Activated CD4-positive, alpha-beta T cell treated with anti-CD3 and anti-CD28 coated beads, Interleukin-2, Interleukin-6, amounts not matched to agents 100 ng/mL and 50 ng/mL, durations not matched to agents 16 hours and 8 hours (primary cell): ENCODE data around the gene NMRK2.
A peak's percentile ranks its signal among the peaks of the same experiment; 100 is the strongest.

ENCODE experiments used
- DNase-seq: peaks from one replicate; pipeline ENCODE4 v3.0.0-alpha.2; 2020

Gene NMRK2

DNA sequence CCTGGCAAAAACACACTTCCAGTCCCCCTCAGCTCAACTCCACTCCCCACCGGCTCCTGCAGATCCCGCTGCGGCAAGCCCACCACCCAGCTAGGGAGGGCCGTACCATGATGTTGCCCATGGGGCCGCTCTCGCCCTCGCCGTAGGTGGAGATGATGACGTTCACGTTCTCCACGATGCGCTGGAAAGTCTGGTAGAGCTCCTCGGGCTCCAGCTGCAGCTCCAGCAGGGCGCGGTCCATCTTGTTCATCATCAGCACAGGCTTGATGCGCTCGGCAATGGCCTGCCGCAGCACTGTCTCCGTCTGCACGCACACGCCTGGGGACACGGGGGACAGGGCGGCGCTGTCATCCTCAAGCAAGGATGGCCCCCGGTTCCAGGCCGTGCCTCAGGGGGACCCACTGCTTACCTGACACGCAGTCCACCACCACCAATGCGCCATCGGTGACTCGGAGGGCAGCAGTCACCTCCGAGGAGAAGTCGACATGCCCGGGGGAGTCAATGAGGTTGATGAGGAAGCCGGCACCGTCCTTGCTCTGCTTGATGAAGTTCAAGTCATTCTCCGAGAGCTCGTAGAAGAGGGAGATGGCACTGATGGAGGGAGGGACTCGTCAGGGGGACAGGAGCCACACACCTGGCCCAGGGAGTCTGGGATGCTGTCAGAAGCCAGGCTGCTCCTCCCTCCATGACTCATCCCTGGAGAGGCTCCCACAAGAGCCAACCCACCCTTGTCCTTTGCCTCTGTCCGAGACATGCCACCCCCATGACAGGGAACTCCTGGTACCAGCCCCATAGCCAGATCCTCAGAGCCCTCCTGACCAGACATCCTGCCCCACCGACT lies 50.1 kb downstream of the NMRK2 start:
- DNase-seq, result peak; percentile 41

DNA sequence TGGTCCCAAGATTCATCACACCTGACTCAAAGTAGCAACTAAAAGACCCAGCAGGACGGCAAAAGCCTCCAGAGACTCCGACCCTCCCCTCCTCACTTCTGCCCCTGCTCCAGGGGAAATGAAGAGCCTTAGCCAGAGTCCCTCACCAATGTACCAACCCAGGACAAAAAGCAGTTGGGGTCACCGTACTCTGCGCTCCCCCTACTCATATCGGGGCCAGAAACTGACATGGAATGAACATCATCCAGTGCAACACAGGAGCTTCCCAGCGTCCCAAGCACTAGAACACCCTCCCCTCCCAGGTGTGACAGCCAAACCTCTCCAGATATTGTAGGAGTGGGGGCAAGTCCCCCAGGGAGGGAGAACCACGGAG lies 50.7 kb downstream of the NMRK2 start:
- DNase-seq, result no peak

DNA sequence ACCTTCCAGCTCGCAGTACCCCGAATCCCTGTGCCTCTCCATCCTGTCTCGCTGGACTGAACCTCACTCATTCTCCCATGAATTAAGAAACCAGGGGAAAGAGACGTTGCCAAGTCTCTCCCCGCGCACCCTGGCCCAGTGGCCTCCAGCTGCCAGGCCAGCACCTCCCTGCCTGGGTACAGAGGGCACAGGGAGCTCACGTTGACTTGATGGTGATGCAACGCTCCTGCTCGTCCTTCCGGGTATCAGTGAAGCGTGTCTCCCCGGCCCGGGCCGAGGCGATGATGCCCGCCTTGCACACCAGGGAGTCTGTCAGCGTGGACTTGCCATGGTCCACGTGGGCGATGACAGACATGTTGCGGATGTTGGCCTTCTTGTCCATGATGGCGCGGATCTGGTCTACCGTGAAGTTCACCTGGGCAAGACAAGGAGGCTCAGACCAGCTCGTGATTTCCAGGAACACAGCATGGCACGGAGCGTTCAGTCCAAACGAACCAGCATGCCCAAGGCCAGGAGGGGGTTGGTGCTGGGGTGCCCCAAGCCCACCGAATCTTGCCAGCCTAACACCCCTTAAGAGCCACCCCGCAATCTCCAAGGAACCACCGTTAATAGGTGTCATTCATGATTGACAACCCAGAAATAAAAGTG lies 51.2 kb downstream of the NMRK2 start:
- peak; percentile 57 for DNase-seq

DNA sequence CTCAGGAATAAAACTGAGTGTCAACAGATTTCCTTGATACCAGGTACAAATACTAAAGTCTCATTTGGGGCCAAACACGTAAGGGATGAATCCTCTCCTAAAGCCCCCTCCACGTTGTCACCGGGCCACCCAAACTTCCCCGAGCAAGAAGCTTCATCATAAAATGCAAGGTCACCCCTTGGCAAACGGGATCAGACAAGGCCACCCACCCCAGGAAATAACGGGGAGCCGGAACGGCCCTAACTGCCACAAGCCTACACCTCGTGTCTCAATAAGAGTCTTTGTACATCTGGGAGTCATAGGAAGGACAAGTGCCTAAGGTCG lies 51.7 kb downstream of the NMRK2 start:
- DNase-seq, result peak; percentile 31

DNA sequence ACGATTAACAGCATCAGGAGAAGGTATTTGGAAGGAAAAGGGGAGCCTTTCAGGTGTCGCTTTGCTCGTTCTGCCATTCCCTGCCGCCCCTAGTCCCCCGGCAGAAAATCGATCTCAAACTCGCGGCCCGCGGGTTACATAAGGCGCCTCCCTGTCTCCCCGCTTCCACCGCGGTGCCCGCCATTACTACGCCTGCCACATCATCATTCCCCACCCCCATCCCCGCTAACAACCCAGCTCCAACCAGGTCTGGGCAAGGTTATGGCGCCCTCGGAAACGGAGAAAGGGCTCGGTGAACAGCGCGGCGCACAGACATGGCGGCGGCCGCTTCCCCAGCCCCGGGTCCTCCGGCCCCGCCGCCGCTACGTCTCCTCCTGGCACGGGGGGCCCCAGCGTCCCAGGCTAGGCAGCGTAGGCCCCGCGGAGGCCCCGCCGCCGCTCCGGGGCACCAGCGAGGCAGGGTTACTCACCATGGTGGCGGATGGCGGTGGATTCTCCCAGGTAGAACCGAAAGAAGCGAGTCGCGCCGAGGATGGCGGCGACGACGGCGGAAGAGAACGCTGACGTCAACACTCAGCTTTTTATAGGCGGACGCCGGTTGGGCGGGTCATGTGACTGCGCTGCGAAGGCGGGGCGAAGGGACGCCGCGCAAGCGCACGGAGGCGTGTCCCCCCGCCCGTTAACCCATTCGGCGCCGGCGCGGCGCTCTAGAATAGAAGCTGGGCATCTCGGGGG lies 52.2 kb downstream of the NMRK2 start, which contains the start of gene EEF2:
Gene EEF2 (minus strand): TSS at position 556 of the 735 bp plus-strand sequence. CDS start 83 bp downstream, at position 473.
- DNase-seq, result peak; percentile 94

DNA sequence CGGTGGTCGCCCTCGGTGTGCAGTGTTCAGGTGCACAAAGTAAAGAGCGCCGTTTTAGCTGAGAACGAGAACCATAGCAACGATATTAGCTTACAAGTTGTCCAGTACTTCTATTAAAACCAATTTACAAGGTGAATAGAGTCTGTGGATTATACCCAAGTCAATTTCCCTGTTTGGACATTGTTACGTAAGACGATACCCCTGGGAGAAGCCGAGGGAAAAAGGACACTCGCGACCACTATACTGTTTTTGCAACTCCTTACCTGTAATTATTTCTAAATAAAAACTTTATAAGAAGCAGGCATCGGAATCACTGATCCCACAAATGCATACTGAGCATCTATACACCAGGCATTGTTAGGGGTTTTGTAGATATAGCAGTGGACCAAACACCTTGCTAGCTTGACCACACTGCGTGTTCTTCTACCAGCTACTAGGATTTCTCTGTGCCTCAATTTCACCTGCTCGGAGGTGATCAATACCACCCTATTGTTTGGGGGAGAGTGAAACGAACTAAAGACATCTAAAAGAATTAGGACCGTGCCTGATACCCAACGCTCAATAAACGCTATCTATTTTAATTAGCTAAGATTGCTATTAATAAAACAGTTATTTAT lies 52.9 kb downstream of the NMRK2 start:
- no peak for DNase-seq

DNA sequence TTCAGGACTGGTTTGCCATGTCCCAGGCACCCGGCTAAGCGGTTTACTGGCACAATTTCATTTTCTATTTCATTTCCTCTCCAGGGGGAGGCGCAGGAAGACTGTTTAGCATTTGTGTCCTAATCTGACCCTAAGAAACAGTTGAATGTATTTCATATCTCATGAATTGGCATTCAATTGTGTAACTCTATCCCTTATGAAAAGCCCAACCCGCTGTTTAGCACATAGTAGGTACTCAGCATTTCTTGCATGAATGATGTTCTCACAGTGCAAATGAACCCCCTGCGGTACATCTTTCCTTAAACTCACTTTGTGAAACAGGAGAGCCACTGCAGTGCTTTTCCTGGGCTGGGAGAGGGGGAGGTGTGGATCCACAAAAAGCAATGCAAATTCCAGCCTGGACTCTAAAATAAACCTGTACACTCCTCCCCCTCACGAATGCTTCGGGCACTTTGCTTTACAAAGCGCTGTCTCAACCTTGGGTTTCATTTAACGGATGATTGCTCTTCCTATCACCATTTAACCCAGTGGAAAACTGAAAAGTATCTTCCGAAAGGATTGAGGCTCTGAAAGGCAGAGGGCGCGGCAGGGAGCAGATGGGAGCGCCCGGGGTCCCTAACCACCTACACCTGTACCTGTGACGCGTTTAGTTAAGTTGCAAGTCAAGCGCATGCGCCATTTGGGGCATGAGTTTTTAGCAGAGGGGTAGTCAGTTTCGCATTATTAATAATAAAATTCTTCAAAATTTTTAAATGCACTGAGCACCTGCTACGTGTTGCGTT lies 53.6 kb downstream of the NMRK2 start:
- DNase-seq, result peak; percentile 82

DNA sequence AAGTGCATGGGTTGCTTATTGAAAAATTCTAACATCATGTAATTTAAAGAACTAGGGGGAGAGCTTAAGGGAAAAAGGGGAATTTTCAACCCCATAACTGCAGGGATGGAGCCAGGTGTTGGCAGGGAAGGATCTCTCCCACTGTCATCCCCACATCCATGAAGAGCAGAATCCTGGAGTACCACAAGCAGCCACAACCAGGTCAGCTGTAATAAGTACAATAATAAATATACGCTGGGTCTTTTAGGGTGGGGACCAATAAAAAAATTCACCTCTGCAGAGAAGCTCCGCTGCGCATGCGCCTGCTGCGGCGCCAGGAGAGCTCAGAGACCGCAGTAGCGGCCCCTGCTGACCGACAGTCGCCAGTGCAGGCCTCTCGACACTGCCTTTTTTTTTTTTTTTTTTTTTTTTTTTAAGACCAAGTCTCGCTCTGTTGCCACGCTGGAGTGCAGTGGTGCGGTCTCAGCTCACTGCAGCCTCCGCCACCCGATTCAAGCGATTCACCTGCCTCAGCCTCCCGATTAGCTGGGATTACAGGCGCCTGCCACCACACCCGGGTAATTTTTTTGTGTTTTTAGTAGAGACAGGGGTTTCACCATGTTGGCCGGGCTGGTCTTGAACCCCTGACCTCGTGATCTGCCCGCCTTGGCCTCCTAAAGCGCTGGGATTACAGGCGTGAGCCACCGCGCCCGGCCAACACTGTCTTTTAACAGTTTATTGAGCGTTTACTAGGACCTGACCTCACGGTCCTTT lies 54.9 kb downstream of the NMRK2 start:
- peak; percentile 92 for DNase-seq

DNA sequence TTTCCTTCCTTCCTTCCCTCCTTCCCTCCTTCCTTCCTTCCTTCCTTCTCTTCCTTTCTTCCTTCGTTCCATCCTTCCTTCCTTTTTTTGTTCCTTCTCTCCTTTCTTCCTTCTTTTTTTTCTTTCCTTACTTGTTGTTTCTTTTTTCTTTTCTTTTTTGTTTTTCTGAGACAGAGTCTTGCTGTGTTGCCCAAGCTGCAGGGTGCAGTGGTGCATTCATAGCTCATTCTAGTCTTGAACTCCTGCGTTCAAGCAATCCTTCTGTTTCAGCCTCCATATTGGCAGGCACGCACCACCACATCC lies 57.9 kb downstream of the NMRK2 start:
- no peak for DNase-seq
